ENCODE measurements around the gene LUZP2. TPM values are rescaled to one million over a fixed set of nuclear protein-coding genes. Genes with fewer than 3 reads are reported as not detected.

Gene LUZP2
- total RNA-seq, 4 donors from 2014 or later = under 0.01 TPM; not detected in 3

DNA sequence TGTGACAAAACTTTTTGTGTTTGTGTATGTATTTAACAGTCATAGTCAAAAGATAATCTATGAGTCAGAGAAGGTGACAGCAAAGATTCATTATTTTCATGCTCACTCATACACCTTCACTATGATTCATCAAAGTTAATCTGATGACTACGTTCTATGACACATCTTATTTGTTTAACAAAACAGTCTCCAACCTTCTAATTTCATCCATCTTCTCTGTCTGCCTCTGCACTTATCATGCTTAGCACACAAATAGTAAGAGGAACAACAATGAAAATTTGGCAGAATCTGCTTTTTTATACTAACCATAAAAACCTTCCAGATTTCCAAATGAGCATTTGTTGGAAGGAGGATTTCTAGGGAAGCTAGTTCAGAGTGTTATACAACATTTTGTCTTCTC, 568.9 kb downstream of the LUZP2 start:
- Histone ChIP-seq H3K4me3 (no peak overlapping the region), H3K27me3 (no peaks in the 10 kb centered on the region), H3K36me3 (no peaks in the 10 kb centered on the region), H3K9me3 (no peaks in the 10 kb centered on the region), H3K27ac (no peak overlapping the region), H3K4me1 (no peaks in the 10 kb centered on the region)
- DNase-seq (ENCODE audit: low spot score in 2 of 2) = no peak
- no peak for TF ChIP-seq EP300 (IDR thresholded peaks at IDR 0.05)
- no peak for TF ChIP-seq CTCF (IDR thresholded peaks at IDR 0.05)
- no peak for TF ChIP-seq POLR2A (IDR thresholded peaks at IDR 0.05)
- 51 to 58% methylated on average over 1 of the region's 1 CpG for WGBS, 2 donors

GRCh38 chr11:25066706-25067105, 569.9 kb downstream of the LUZP2 start:
- Histone ChIP-seq H3K4me3 (no peak overlapping the region), H3K27ac (no peak overlapping the region), H3K9me3 (no peaks in the 10 kb centered on the region), H3K36me3 (no peaks in the 10 kb centered on the region), H3K4me1 (no peaks in the 10 kb centered on the region), H3K27me3 (no peaks in the 10 kb centered on the region)
- no peak for DNase-seq (ENCODE audit: low spot score in 2 of 2)
- no peak for TF ChIP-seq CTCF (IDR thresholded peaks at IDR 0.05)
- TF ChIP-seq POLR2A (IDR thresholded peaks at IDR 0.05) = no peak
- no peak for TF ChIP-seq EP300 (IDR thresholded peaks at IDR 0.05)
- 19 to 30% methylated on average over 2 of the region's 2 CpGs for WGBS, 2 donors

- Histone ChIP-seq H3K27me3 (no peaks in the 10 kb centered on the region), H3K27ac (no peak overlapping the region), H3K4me3 (no peak overlapping the region), H3K9me3 (peaks cover 0 to 4% (median 0%) of the 10 kb centered on the region in 4 donors), H3K36me3 (no peaks in the 10 kb centered on the region), H3K4me1 (no peaks in the 10 kb centered on the region)
- TF ChIP-seq EP300 (IDR thresholded peaks at IDR 0.05) (no peak), CTCF (IDR thresholded peaks at IDR 0.05) (no peak), POLR2A (IDR thresholded peaks at IDR 0.05) (no peak)
- no peak for DNase-seq (ENCODE audit: low spot score in 2 of 2)
- 66 to 77% methylated on average over 4 of the region's 4 CpGs for WGBS, 2 donors
Measured at GRCh38 chr11:25068451-25068850, 571.6 kb downstream of the LUZP2 start.

DNA sequence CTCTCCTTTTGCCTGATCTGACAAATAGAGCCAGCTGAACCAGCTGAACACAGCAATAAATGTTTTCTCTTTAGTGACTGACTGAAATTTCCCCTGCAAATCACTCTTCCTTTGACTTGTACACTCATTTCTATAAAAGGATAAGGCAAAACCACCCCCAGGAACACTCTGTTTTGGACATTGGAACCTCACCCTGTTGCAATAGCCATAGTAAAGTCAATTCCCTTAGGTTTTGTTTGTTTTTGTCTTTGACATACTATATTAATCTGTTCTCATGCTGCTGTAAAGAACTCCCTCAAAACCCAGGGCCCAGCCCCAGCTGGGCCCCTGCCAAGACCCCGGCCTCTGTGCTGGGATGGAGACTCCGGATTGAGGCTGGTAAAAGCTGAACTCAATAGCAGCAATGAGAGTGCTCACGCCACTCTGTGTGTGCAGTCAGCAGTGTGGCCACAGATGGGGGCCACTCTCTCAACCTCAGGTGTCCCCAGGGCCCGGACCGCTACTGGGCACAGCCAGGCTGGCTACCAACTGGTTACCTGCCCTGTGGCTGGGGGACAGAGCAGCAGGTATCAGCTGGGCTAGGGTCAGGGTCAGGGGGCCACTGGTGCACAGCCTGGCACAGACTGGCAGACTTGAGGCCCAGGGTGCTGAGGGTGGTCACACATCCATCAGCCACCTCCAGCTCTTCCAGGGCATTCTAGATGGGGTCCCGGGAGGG, 597.4 kb downstream of the LUZP2 start:
- DNase-seq (ENCODE audit: low spot score in 2 of 2) = no peak
- H3K27ac ChIP-seq = no peak overlapping the region
- H3K36me3 ChIP-seq = no peaks in the 10 kb centered on the region
- H3K9me3 ChIP-seq = no peaks in the 10 kb centered on the region
- WGBS, 2 donors = 88 to 95% methylated on average over 3 to 6 of the region's 6 CpGs
- no peak overlapping the region for H3K4me3 ChIP-seq
- no peaks in the 10 kb centered on the region for H3K27me3 ChIP-seq
- H3K4me1 ChIP-seq = no peaks in the 10 kb centered on the region
- TF ChIP-seq EP300 (IDR thresholded peaks at IDR 0.05) (no peak), POLR2A (IDR thresholded peaks at IDR 0.05) (no peak), CTCF (IDR thresholded peaks at IDR 0.05) (no peak)

GRCh38 chr11:25119416-25119815, 622.6 kb downstream of the LUZP2 start:
- TF ChIP-seq EP300 (IDR thresholded peaks at IDR 0.05) (no peak), POLR2A (IDR thresholded peaks at IDR 0.05) (no peak)
- Histone ChIP-seq H3K27me3 (no peaks in the 10 kb centered on the region), H3K27ac (no peak overlapping the region), H3K9me3 (peaks cover 0 to 3% (median 0%) of the 10 kb centered on the region in 4 donors), H3K4me3 (no peak overlapping the region), H3K36me3 (no peaks in the 10 kb centered on the region), H3K4me1 (no peaks in the 10 kb centered on the region)
- DNase-seq (ENCODE audit: low spot score in 2 of 2) = no peak
- WGBS, 2 donors = 88 to 91% methylated on average over 3 of the region's 3 CpGs

Small RNA genes lying within 50 kb of the gene (small RNA-seq; reads per million reads assigned to genes)
- gene RF00019 = not detected

All from tibial nerve (tissue), 4 donors.